Body of pancreas (tissue), 4 donors: ENCODE results near the gene HPRT1.

Source experiments
- CTCF ChIP-seq, 7 experiments: fragments of 450-650 bp in 4 of 7; fragments of 200-600 bp in 3 of 7; sonication (generic) in 3 of 7; IDR thresholded peaks; one replicate each; pipeline ENCODE4 v1.5.1; 2016 to 2019; ENCODE audit warnings: antibody characterized with exemption in 7 of 7
- POLR2A ChIP-seq, 3 donors: fragments of 450-650 bp; IDR thresholded peaks; one replicate each; pipeline ENCODE4 v1.6.1; 2016; ENCODE audit warnings: antibody characterized with exemption in 3 of 3, mild to moderate bottlenecking in 2 of 3

- no peak for TF ChIP-seq CTCF (IDR thresholded peaks at IDR 0.05)
- no peak for TF ChIP-seq POLR2A (IDR thresholded peaks at IDR 0.05)
Observed at GRCh38 chrX:134460862-134461220, 876 bp downstream of the HPRT1 start.
